ENCODE data around the gene FNDC11.
"Not testable (repeated sequence)": the region's sequence is repeated elsewhere in the genome, so short reads cannot be mapped to it uniquely, and the experiment has no call there.

Gene FNDC11

GRCh38 chr20:63594043-63594561 lies 40.1 kb downstream of the FNDC11 start:
- TF ChIP-seq CTCF (IDR thresholded peaks at IDR 0.05; ENCODE audit: low read length, missing control alignments) = no peak
- H3K4me3 ChIP-seq (replicated peaks; ENCODE audit: low read depth, low read length) = no peak overlapping the region
- peak; percentile 65 for DNase-seq (ENCODE audit: low read depth)

GRCh38 chr20:63595416-63596127 lies 41.6 kb downstream of the FNDC11 start:
- no peak overlapping the region for H3K4me3 ChIP-seq (replicated peaks; ENCODE audit: low read depth, low read length)
- no peak for DNase-seq (ENCODE audit: low read depth)
- no peak for TF ChIP-seq CTCF (IDR thresholded peaks at IDR 0.05; ENCODE audit: low read length, missing control alignments)

GRCh38 chr20:63596423-63596822 lies 42.5 kb downstream of the FNDC11 start:
- TF ChIP-seq CTCF (IDR thresholded peaks at IDR 0.05; ENCODE audit: low read length, missing control alignments) = no peak
- no peak overlapping the region for H3K4me3 ChIP-seq (replicated peaks; ENCODE audit: low read depth, low read length)
- DNase-seq (ENCODE audit: low read depth) = no peak

GRCh38 chr20:63597651-63598478 lies 43.9 kb downstream of the FNDC11 start:
- TF ChIP-seq CTCF (IDR thresholded peaks at IDR 0.05; ENCODE audit: low read length, missing control alignments) = no peak
- H3K4me3 ChIP-seq (replicated peaks; ENCODE audit: low read depth, low read length) = no peak overlapping the region
- DNase-seq (ENCODE audit: low read depth) = no peak

GRCh38 chr20:63598479-63599395 lies 44.8 kb downstream of the FNDC11 start:
- no peak for TF ChIP-seq CTCF (IDR thresholded peaks at IDR 0.05; ENCODE audit: low read length, missing control alignments)
- no peak overlapping the region for H3K4me3 ChIP-seq (replicated peaks; ENCODE audit: low read depth, low read length)
- no peak for DNase-seq (ENCODE audit: low read depth)

GRCh38 chr20:63599396-63600050 lies 45.6 kb downstream of the FNDC11 start:
- TF ChIP-seq CTCF (IDR thresholded peaks at IDR 0.05; ENCODE audit: low read length, missing control alignments) = no peak
- H3K4me3 ChIP-seq (replicated peaks; ENCODE audit: low read depth, low read length) = no peak overlapping the region
- DNase-seq (ENCODE audit: low read depth) = no peak

GRCh38 chr20:63601679-63602078 lies 47.7 kb downstream of the FNDC11 start:
- H3K4me3 ChIP-seq (replicated peaks; ENCODE audit: low read depth, low read length); DNase-seq (ENCODE audit: low read depth): not testable (repeated sequence)
